SK-N-SH treated with all-trans-retinoic acid at 6 μM for 48 hours (cell line): Measurements from ENCODE around the gene CIB1.

ENCODE experiments used
- ATAC-seq: fragments of 200-7000 bp; cut with Tn5 transposase; 3 replicates; pipeline ENCODE4 v1.9.1; 2020; ENCODE audit warnings: mild to moderate bottlenecking, moderate library complexity
- ARNTL ChIP-seq: fragments of 450-650 bp; formaldehyde crosslinking; IDR thresholded peaks from 2 replicates; pipeline ENCODE4 v1.5.0; 2020; ENCODE audit warnings: low read depth, mild to moderate bottlenecking, moderate library complexity, borderline replicate concordance
- BACH2 ChIP-seq: fragments of 250-450 bp; sonication (Bioruptor Pico); IDR thresholded peaks from 2 replicates; pipeline ENCODE4 v1.9.0; 2021; ENCODE audit warnings: mild to moderate bottlenecking, borderline replicate concordance
- CSDC2 ChIP-seq: fragments of 250-450 bp; sonication (Bioruptor Pico); IDR thresholded peaks from 2 replicates; pipeline ENCODE4 v1.5.0; 2020; ENCODE audit warnings: mild to moderate bottlenecking, moderate library complexity
- ESRRG ChIP-seq: fragments of 250-450 bp; sonication (Bioruptor Pico); IDR thresholded peaks from 2 replicates; pipeline ENCODE4 v1.6.1; 2021; ENCODE audit warnings: mild to moderate bottlenecking
- GLIS3 ChIP-seq: fragments of 250-450 bp; sonication (Bioruptor Pico); IDR thresholded peaks from 2 replicates; pipeline ENCODE4 v1.5.0; 2020; ENCODE audit warnings: mild to moderate bottlenecking, moderate library complexity
- ISL1 ChIP-seq: fragments of 250-450 bp; sonication (Bioruptor Pico); IDR thresholded peaks from 2 replicates; pipeline ENCODE4 v2.1.2; 2022; ENCODE audit warnings: mild to moderate bottlenecking, moderate library complexity
- OSR1 ChIP-seq: fragments of 250-450 bp; sonication (Bioruptor Pico); IDR thresholded peaks from 2 replicates; pipeline ENCODE4 v1.8.0; 2022; ENCODE audit warnings: moderate library complexity, mild to moderate bottlenecking, inconsistent platforms
- PPARA ChIP-seq: fragments of 250-450 bp; sonication (Bioruptor Pico); IDR thresholded peaks from 2 replicates; pipeline ENCODE4 v1.5.0; 2020; ENCODE audit warnings: mild to moderate bottlenecking, borderline replicate concordance
- RARB ChIP-seq: fragments of 250-450 bp; sonication (Bioruptor Pico); IDR thresholded peaks from 2 replicates; pipeline ENCODE4 v1.8.0; 2021; ENCODE audit warnings: mild to moderate bottlenecking, moderate library complexity
- SNAI2 ChIP-seq: fragments of 250-450 bp; sonication (Bioruptor Pico); IDR thresholded peaks from 2 replicates; pipeline ENCODE4 v1.5.0; 2020; ENCODE audit warnings: mild to moderate bottlenecking, moderate library complexity
- TOX ChIP-seq: fragments of 250-450 bp; sonication (Bioruptor Pico); IDR thresholded peaks from 2 replicates; pipeline ENCODE4 v1.8.0; 2021; ENCODE audit warnings: mild to moderate bottlenecking, moderate library complexity, borderline replicate concordance
- ZFP3 ChIP-seq: fragments of 250-450 bp; sonication (Bioruptor Pico); IDR thresholded peaks from 2 replicates; pipeline ENCODE4 v1.5.0; 2020; ENCODE audit warnings: mild to moderate bottlenecking, moderate library complexity
- ZNF565 ChIP-seq: fragments of 450-650 bp; formaldehyde crosslinking; conservative IDR thresholded peaks from 2 replicates; pipeline ENCODE4 v1.5.0; 2020; ENCODE audit warnings: low read depth, mild to moderate bottlenecking, moderate library complexity
- ZNF8 ChIP-seq: fragments of 450-650 bp; formaldehyde crosslinking; IDR thresholded peaks from 2 replicates; pipeline ENCODE4 v1.5.0; 2020; ENCODE audit warnings: mild to moderate bottlenecking, moderate library complexity
- TF ChIP-seq, protein P1 (sequence below): fragments of 250-450 bp; sonication (Bioruptor Pico); IDR thresholded peaks from 2 replicates; pipeline ENCODE4 v1.5.0; 2020; ENCODE audit warnings: mild to moderate bottlenecking, moderate library complexity
- TF ChIP-seq, protein P2 (sequence below): fragments of 250-450 bp; sonication (Bioruptor Pico); IDR thresholded peaks from 2 replicates; pipeline ENCODE4 v1.8.0; 2020; ENCODE audit warnings: mild to moderate bottlenecking, moderate library complexity, borderline replicate concordance
- TF ChIP-seq, protein P3 (sequence below): fragments of 250-450 bp; sonication (Bioruptor Pico); IDR thresholded peaks from 2 replicates; pipeline ENCODE4 v1.5.1; 2020; ENCODE audit warnings: low read depth, mild to moderate bottlenecking, moderate library complexity
- TF ChIP-seq, protein P4 (sequence below): fragments of 250-450 bp; sonication (Bioruptor Pico); IDR thresholded peaks from 2 replicates; pipeline ENCODE4 v1.5.1; 2021; ENCODE audit warnings: mild to moderate bottlenecking, moderate library complexity
- TF ChIP-seq, protein P5 (sequence below): fragments of 250-450 bp; sonication (Bioruptor Pico); IDR thresholded peaks from 2 replicates; pipeline ENCODE4 v1.8.0; 2021; ENCODE audit warnings: low read depth, mild to moderate bottlenecking, moderate library complexity, borderline replicate concordance

The CIB1 gene

DNA sequence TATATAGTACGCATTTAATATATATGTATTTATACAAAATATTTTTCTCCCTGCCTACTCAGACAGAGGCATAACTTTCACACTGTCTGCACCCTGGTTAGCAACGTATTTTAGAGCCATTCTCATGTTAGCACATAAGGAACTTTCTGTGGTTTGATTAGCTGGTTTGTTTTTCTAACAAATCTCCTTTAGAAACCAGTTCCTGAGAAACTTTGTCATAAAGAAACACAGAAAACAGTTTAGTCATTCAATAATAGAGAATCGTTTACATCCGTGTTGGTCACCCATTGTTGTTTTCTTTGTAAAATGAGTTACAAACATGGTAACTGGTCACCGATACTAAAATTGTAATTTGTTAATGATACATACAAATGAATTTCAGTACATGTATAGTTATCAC lies 25.8 kb upstream of the CIB1 start:
- TF ChIP-seq ESRRG (CRISPR knock-in tag) (no peak), TOX (no peak), ISL1 (no peak), PPARA (CRISPR knock-in tag) (no peak), SNAI2 (CRISPR knock-in tag) (no peak), ARNTL (CRISPR knock-in tag) (no peak), OSR1 (CRISPR knock-in tag) (no peak), GLIS3 (CRISPR knock-in tag) (no peak), ZFP3 (CRISPR knock-in tag) (no peak), CSDC2 (CRISPR knock-in tag) (no peak)
- TF ChIP-seq, all 23 proteins: peak for 0
- ATAC-seq, result no peak

DNA sequence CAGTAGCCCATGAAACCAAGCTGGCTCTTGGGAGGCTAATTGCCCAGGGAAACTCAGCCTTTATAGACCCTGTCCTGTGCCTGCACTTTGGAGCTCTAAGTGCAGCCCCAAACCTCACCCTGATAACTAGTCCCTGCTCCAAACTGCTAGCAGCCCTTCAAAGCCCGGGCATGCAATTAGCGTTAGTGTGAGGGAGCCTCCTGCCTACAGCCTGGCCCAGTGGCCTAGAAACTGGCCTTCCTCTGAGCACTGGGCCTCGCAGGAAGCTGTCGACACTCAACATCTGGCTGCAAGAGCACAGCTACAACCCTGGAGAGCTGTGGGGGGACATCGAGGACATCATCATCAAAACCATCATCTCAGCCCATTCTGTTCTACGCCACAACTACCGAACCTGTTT lies 24.0 kb upstream of the CIB1 start:
- no peak for TF ChIP-seq ZFP3 (CRISPR knock-in tag)
- TF ChIP-seq, protein P1, sequence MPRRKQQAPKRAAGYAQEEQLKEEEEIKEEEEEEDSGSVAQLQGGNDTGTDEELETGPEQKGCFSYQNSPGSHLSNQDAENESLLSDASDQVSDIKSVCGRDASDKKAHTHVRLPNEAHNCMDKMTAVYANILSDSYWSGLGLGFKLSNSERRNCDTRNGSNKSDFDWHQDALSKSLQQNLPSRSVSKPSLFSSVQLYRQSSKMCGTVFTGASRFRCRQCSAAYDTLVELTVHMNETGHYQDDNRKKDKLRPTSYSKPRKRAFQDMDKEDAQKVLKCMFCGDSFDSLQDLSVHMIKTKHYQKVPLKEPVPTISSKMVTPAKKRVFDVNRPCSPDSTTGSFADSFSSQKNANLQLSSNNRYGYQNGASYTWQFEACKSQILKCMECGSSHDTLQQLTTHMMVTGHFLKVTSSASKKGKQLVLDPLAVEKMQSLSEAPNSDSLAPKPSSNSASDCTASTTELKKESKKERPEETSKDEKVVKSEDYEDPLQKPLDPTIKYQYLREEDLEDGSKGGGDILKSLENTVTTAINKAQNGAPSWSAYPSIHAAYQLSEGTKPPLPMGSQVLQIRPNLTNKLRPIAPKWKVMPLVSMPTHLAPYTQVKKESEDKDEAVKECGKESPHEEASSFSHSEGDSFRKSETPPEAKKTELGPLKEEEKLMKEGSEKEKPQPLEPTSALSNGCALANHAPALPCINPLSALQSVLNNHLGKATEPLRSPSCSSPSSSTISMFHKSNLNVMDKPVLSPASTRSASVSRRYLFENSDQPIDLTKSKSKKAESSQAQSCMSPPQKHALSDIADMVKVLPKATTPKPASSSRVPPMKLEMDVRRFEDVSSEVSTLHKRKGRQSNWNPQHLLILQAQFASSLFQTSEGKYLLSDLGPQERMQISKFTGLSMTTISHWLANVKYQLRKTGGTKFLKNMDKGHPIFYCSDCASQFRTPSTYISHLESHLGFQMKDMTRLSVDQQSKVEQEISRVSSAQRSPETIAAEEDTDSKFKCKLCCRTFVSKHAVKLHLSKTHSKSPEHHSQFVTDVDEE, result no peak
- TF ChIP-seq ZNF8 (CRISPR knock-in tag), result no peak
- TF ChIP-seq, protein P2, sequence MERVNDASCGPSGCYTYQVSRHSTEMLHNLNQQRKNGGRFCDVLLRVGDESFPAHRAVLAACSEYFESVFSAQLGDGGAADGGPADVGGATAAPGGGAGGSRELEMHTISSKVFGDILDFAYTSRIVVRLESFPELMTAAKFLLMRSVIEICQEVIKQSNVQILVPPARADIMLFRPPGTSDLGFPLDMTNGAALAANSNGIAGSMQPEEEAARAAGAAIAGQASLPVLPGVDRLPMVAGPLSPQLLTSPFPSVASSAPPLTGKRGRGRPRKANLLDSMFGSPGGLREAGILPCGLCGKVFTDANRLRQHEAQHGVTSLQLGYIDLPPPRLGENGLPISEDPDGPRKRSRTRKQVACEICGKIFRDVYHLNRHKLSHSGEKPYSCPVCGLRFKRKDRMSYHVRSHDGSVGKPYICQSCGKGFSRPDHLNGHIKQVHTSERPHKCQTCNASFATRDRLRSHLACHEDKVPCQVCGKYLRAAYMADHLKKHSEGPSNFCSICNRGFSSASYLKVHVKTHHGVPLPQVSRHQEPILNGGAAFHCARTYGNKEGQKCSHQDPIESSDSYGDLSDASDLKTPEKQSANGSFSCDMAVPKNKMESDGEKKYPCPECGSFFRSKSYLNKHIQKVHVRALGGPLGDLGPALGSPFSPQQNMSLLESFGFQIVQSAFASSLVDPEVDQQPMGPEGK, result no peak
- no peak for TF ChIP-seq OSR1 (CRISPR knock-in tag)
- no peak for TF ChIP-seq PPARA (CRISPR knock-in tag)
- no peak for TF ChIP-seq BACH2
- no peak for ATAC-seq

DNA sequence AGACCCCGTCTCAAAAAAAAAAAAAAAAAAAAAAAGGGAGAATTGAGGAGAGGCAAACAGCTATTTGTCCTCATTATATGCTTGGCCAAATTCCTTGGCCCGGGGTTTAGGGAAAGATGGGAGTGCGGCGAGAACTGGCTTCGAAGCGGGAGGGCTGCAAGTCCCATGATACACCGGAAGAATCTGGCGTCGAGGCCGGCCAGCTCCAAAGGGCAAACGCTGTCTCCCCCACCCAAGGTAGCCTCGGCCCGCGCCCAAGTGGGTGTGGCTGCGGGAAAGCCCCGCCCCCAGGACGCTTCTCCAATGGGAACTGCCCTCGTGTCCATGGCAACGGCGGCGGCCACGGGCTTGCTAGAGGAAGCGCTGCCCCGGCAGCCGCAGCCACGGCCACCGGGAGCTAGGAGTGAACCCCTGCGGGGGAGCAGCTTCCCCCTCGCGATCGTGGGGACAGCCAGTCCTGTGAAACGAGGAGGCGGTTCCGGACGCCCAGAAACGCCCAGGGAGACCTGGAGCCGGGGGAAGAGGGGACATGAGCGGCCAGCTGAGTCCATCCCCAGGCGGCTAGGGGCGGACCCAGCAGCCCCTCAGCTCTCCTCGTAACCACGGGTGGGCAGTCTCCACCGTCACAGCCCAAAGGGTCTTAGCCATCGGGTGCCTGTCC lies 15.6 kb upstream of the CIB1 start, which contains the start of gene TTLL13:
TSS of gene TTLL13 (plus strand) at position 354 of the 661 bp plus-strand sequence. CDS start 1,075 bp downstream, outside the sequence.
- ATAC-seq, result peak; percentile 97
- no peak for TF ChIP-seq RARB
- TF ChIP-seq, protein P3, sequence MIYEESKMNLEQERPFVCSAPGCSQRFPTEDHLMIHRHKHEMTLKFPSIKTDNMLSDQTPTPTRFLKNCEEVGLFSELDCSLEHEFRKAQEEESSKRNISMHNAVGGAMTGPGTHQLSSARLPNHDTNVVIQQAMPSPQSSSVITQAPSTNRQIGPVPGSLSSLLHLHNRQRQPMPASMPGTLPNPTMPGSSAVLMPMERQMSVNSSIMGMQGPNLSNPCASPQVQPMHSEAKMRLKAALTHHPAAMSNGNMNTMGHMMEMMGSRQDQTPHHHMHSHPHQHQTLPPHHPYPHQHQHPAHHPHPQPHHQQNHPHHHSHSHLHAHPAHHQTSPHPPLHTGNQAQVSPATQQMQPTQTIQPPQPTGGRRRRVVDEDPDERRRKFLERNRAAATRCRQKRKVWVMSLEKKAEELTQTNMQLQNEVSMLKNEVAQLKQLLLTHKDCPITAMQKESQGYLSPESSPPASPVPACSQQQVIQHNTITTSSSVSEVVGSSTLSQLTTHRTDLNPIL (CRISPR knock-in tag), result no peak
- TF ChIP-seq, protein P4, sequence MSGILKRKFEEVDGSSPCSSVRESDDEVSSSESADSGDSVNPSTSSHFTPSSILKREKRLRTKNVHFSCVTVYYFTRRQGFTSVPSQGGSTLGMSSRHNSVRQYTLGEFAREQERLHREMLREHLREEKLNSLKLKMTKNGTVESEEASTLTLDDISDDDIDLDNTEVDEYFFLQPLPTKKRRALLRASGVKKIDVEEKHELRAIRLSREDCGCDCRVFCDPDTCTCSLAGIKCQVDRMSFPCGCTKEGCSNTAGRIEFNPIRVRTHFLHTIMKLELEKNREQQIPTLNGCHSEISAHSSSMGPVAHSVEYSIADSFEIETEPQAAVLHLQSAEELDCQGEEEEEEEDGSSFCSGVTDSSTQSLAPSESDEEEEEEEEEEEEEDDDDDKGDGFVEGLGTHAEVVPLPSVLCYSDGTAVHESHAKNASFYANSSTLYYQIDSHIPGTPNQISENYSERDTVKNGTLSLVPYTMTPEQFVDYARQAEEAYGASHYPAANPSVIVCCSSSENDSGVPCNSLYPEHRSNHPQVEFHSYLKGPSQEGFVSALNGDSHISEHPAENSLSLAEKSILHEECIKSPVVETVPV (CRISPR knock-in tag), result no peak
- no peak for TF ChIP-seq ZNF8 (CRISPR knock-in tag)
- no peak for TF ChIP-seq ZFP3 (CRISPR knock-in tag)
- TF ChIP-seq, protein P2, result no peak
- no peak for TF ChIP-seq SNAI2 (CRISPR knock-in tag)
- TF ChIP-seq, protein P1, result no peak
- TF ChIP-seq OSR1 (CRISPR knock-in tag), result no peak
- TF ChIP-seq ISL1, result no peak
- no peak for TF ChIP-seq ZNF565 (CRISPR knock-in tag)
- no peak for TF ChIP-seq TOX
- TF ChIP-seq GLIS3 (CRISPR knock-in tag), result no peak
- TF ChIP-seq CSDC2 (CRISPR knock-in tag), result no peak
- TF ChIP-seq, protein P5, sequence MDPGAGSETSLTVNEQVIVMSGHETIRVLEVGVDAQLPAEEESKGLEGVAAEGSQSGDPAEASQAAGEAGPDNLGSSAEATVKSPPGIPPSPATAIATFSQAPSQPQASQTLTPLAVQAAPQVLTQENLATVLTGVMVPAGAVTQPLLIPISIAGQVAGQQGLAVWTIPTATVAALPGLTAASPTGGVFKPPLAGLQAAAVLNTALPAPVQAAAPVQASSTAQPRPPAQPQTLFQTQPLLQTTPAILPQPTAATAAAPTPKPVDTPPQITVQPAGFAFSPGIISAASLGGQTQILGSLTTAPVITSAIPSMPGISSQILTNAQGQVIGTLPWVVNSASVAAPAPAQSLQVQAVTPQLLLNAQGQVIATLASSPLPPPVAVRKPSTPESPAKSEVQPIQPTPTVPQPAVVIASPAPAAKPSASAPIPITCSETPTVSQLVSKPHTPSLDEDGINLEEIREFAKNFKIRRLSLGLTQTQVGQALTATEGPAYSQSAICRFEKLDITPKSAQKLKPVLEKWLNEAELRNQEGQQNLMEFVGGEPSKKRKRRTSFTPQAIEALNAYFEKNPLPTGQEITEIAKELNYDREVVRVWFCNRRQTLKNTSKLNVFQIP (CRISPR knock-in tag), result no peak
